H9 (cell line): ENCODE measurements around the gene AP4E1. TPM values are rescaled to one million over a fixed set of nuclear protein-coding genes. Genes with fewer than 3 reads are reported as not detected.

Source experiments
- DNase-seq: peaks from one replicate; pipeline ENCODE4 v3.0.0-alpha.2; 2017
- H2AFZ ChIP-seq: one replicate; pipeline ENCODE4 v1.6.1; 2013; ENCODE audit warnings: mild to moderate bottlenecking, low read length, control low read depth, moderate library complexity
- H2AK5ac ChIP-seq: 2 replicates; pipeline ENCODE4 v1.6.1; 2013; ENCODE audit warnings: low read length, control low read depth, mixed read lengths; ENCODE audit not compliant: insufficient read length
- H2BK120ac ChIP-seq: one replicate; pipeline ENCODE4 v1.6.1; 2013; ENCODE audit warnings: low read depth, mild to moderate bottlenecking, low read length, control low read depth, inconsistent platforms; ENCODE audit not compliant: poor library complexity, severe bottlenecking
- H2BK12ac ChIP-seq: 2 replicates; pipeline ENCODE4 v1.6.1; 2013; ENCODE audit warnings: low read length, control low read depth, mixed read lengths, low read depth; ENCODE audit not compliant: insufficient read length
- H2BK15ac ChIP-seq: 2 replicates; pipeline ENCODE4 v1.6.1; 2013; ENCODE audit warnings: low read depth, low read length, control low read depth
- H2BK20ac ChIP-seq: one replicate; pipeline ENCODE4 v1.6.1; 2013; ENCODE audit warnings: low read depth, mild to moderate bottlenecking, low read length, control low read depth, inconsistent platforms; ENCODE audit not compliant: poor library complexity, severe bottlenecking
- H2BK5ac ChIP-seq: 2 replicates; pipeline ENCODE4 v1.6.1; 2013; ENCODE audit warnings: low read length, control low read depth, mixed read lengths; ENCODE audit not compliant: insufficient read length
- H3K14ac ChIP-seq: 2 replicates; pipeline ENCODE4 v1.6.1; 2013; ENCODE audit warnings: low read length, control low read depth; ENCODE audit not compliant: insufficient read depth
- H3K18ac ChIP-seq: 2 replicates; pipeline ENCODE4 v1.6.1; 2013; ENCODE audit warnings: low read depth, mild to moderate bottlenecking, mixed read lengths, low read length, control low read depth; ENCODE audit not compliant: insufficient read length
- H3K23ac ChIP-seq: 2 replicates; pipeline ENCODE4 v1.6.1; 2013; ENCODE audit warnings: low read length, control low read depth, mixed read lengths, low read depth; ENCODE audit not compliant: insufficient read length
- H3K23me2 ChIP-seq: 2 replicates; pipeline ENCODE4 v1.6.1; 2013; ENCODE audit warnings: low read depth, mild to moderate bottlenecking, mixed read lengths, low read length, control low read depth; ENCODE audit not compliant: insufficient read length, poor library complexity, severe bottlenecking
- H3K27ac ChIP-seq: 2 replicates; pipeline ENCODE4 v1.5.1; 2013; ENCODE audit warnings: low read length, control low read depth, mixed read lengths, low read depth; ENCODE audit not compliant: insufficient read length
- H3K27me3 ChIP-seq: 2 replicates; pipeline ENCODE4 v1.6.1; 2013; ENCODE audit warnings: low read length, control low read depth, inconsistent platforms; ENCODE audit not compliant: insufficient read depth
- H3K4ac ChIP-seq: 2 replicates; pipeline ENCODE4 v1.6.1; 2013; ENCODE audit warnings: low read depth, mild to moderate bottlenecking, control low read depth, inconsistent platforms, low read length, moderate library complexity
- H3K4me1 ChIP-seq: 2 replicates; pipeline ENCODE4 v1.6.1; 2013; ENCODE audit warnings: low read length, control low read depth, inconsistent platforms; ENCODE audit not compliant: insufficient read depth
- H3K4me2 ChIP-seq: 2 replicates; pipeline ENCODE4 v1.6.1; 2013; ENCODE audit warnings: low read length, control low read depth, mixed read lengths; ENCODE audit not compliant: insufficient read length, insufficient read depth
- H3K56ac ChIP-seq: 2 replicates; pipeline ENCODE4 v1.6.1; 2013; ENCODE audit warnings: low read depth, mild to moderate bottlenecking, mixed read lengths, low read length, control low read depth; ENCODE audit not compliant: insufficient read length
- H3K79me1 ChIP-seq: 2 replicates; pipeline ENCODE4 v1.6.1; 2013; ENCODE audit warnings: low read depth, mild to moderate bottlenecking, moderate library complexity, low read length, control low read depth, inconsistent platforms; ENCODE audit not compliant: insufficient read depth, poor library complexity, severe bottlenecking
- H3K79me2 ChIP-seq: 2 replicates; pipeline ENCODE4 v1.6.1; 2013; ENCODE audit warnings: low read length, control low read depth, inconsistent platforms; ENCODE audit not compliant: insufficient read depth
- H3K9ac ChIP-seq: 2 replicates; pipeline ENCODE4 v1.6.1; 2013; ENCODE audit warnings: low read length, control low read depth, mixed read lengths; ENCODE audit not compliant: insufficient read length; ENCODE audit errors: extremely low read depth
- H3K9me3 ChIP-seq: one replicate; pipeline ENCODE4 v1.6.1; 2013; ENCODE audit warnings: low read depth, low read length, inconsistent platforms; ENCODE audit not compliant: control insufficient read depth
- H3T11ph ChIP-seq: one replicate; pipeline ENCODE4 v1.6.1; 2013; ENCODE audit warnings: mild to moderate bottlenecking, low read length, control low read depth, inconsistent platforms
- H4K20me1 ChIP-seq: one replicate; pipeline ENCODE4 v1.6.1; 2013; ENCODE audit not compliant: control insufficient read depth, insufficient read length, insufficient read depth
- H4K5ac ChIP-seq: 2 replicates; pipeline ENCODE4 v1.6.1; 2013; ENCODE audit warnings: low read depth, mild to moderate bottlenecking, mixed read lengths, low read length, control low read depth; ENCODE audit not compliant: insufficient read length
- H4K8ac ChIP-seq: replicated peaks from 2 replicates; pipeline ENCODE4 v1.6.1; 2013; ENCODE audit warnings: low read length, control low read depth, mixed read lengths, low read depth; ENCODE audit not compliant: insufficient read length
- H4K91ac ChIP-seq: 2 replicates; pipeline ENCODE4 v1.6.1; 2013; ENCODE audit warnings: low read depth, mild to moderate bottlenecking, moderate library complexity, mixed read lengths, low read length, control low read depth; ENCODE audit not compliant: insufficient read length
- H3K27ac Mint-ChIP-seq, 3 experiments: 2 replicates in 2 of 3; 3 replicates in 1 of 3; pipeline ENCODE4 v1.8.0; 2020 to 2021; ENCODE audit warnings: mixed read lengths in 3 of 3, mild to moderate bottlenecking in 1 of 3, moderate library complexity in 1 of 3
- H3K27me3 Mint-ChIP-seq: 2 replicates; pipeline ENCODE4 v1.8.0; 2021; ENCODE audit warnings: low read depth, mild to moderate bottlenecking, moderate library complexity, mixed read lengths
- H3K36me3 Mint-ChIP-seq, 3 experiments: 2 replicates in 2 of 3; 3 replicates in 1 of 3; pipeline ENCODE4 v1.8.0; 2020 to 2021; ENCODE audit warnings: low read depth in 3 of 3, mixed read lengths in 3 of 3; ENCODE audit not compliant: insufficient read depth in 1 of 3
- H3K4me1 Mint-ChIP-seq, 2 experiments: 2 replicates each; pipeline ENCODE4 v1.8.0; 2020; ENCODE audit warnings: mixed read lengths in 2 of 2
- H3K4me3 Mint-ChIP-seq, 2 experiments: 2 replicates in 1 of 2; 3 replicates in 1 of 2; pipeline ENCODE4 v1.8.0; 2020 to 2021; ENCODE audit warnings: mild to moderate bottlenecking in 2 of 2, mixed read lengths in 2 of 2, moderate library complexity in 1 of 2
- H3K9me3 Mint-ChIP-seq, 2 experiments: 2 replicates in 1 of 2; 3 replicates in 1 of 2; pipeline ENCODE4 v1.8.0; 2020; ENCODE audit warnings: mild to moderate bottlenecking in 2 of 2, mixed read lengths in 2 of 2, moderate library complexity in 1 of 2
- CTCF ChIP-seq: fragments of 200-600 bp; sonication (generic); conservative IDR thresholded peaks from 3 replicates; pipeline ENCODE4 v1.8.0; 2021; ENCODE audit warnings: antibody characterized with exemption, mild to moderate bottlenecking
- total RNA-seq: library from RNA; stranded (reverse); gene quantifications from 2 replicates; pipeline ENCODE4 v1.2.1, GENCODE V29; 2021

AP4E1 gene
- total RNA-seq, 1 experiment from 2014 or later = 13.8 TPM

GRCh38 chr15:50959717-50960116 is 51.2 kb downstream of the AP4E1 start:
- no peak overlapping the region for H2BK12ac ChIP-seq
- H3K4me1 ChIP-seq = no peaks in the 10 kb centered on the region
- H2BK5ac ChIP-seq = no peak overlapping the region
- H2AFZ ChIP-seq = no peak overlapping the region
- no peak overlapping the region for H2BK15ac ChIP-seq
- H3K27me3 ChIP-seq = no peaks in the 10 kb centered on the region
- H3K4me3 Mint-ChIP-seq = no peak overlapping the region
- H3K79me1 ChIP-seq = no peaks in the 10 kb centered on the region
- peaks cover 25 to 58% (median 49%) of the 10 kb centered on the region in 3 experiments for H3K36me3 Mint-ChIP-seq
- H3K4ac ChIP-seq = no peak overlapping the region
- H4K91ac ChIP-seq = no peak overlapping the region
- H3K4me1 Mint-ChIP-seq = peaks cover 2 to 4% of the 10 kb centered on the region in 2 experiments; a peak in 2 of 4 replicates
- no peak overlapping the region for H2BK120ac ChIP-seq
- no peak overlapping the region for H3K9ac ChIP-seq
- DNase-seq = no peak
- H3K27ac ChIP-seq = no peak overlapping the region
- H4K8ac ChIP-seq = no peak overlapping the region
- no peak overlapping the region for H3K27ac Mint-ChIP-seq
- H2BK20ac ChIP-seq = no peak overlapping the region
- H2AK5ac ChIP-seq = no peak overlapping the region
- no peak overlapping the region for H3K14ac ChIP-seq
- no peak overlapping the region for H3K56ac ChIP-seq
- H4K20me1 ChIP-seq = no peaks in the 10 kb centered on the region
- H3K9me3 Mint-ChIP-seq = no peaks in the 10 kb centered on the region; a peak in 2 of 5 replicates
- H3K23ac ChIP-seq = no peak overlapping the region
- H4K5ac ChIP-seq = no peak overlapping the region
- H3K4me2 ChIP-seq = no peak overlapping the region
- no peak overlapping the region for H3K18ac ChIP-seq
- H3K23me2 ChIP-seq = no peaks in the 10 kb centered on the region
- no peaks in the 10 kb centered on the region for H3K9me3 ChIP-seq
- no peaks in the 10 kb centered on the region for H3K79me2 ChIP-seq
- no peak overlapping the region for H3T11ph ChIP-seq
- no peaks in the 10 kb centered on the region for H3K27me3 Mint-ChIP-seq
- no peak for TF ChIP-seq CTCF
